NCI-H82 (cell line): ENCODE results near the gene TUT7.
A peak's percentile ranks its signal among the peaks of the same experiment; 100 is the strongest.
"Not testable (repeated sequence)": the region's sequence is repeated elsewhere in the genome, so short reads cannot be mapped to it uniquely, and the experiment has no call there.

Experiments
- DNase-seq: peaks from one replicate; lab custom pipeline; 2025; lab: John Stamatoyannopoulos, UW

Gene TUT7

DNA sequence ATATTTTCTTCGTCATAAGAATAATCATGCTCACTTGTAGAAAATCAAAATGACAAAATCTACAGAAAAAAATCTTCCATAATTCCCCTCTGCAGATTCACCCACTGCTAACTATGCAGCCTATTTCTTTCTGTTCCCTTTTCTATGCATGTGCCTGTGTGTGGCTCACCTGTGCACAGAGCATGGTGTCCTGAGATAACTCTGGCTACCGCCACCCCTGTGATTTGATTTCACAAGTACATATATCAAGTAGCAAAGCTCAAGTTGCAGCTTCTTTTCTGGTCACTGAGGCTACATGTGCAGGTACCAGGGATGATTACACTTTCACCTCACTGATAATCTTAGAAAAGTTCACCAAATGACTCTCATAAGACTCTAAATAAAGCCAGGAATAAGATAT is 53.5 kb downstream of the TUT7 start:
- DNase-seq, result no peak

DNA sequence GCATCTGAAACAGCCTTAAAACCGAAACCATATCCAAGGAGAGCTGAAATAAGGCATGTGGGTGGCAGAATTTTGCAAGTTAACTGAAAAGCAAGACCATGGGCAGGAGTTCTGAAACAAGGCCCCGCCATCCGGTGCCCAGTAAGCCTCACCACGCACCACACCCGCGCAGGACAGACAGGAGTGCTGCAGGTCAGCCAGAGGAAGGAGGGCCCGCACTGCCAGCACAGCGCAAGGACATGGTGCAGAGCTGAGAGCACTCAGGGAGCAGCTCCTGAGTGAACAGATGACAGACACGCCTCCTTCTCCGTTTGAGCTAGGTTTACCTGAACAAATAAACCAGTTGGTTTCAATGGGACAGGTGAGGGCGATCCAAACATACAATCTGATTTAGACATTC is 55.3 kb downstream of the TUT7 start:
- DNase-seq, result no peak

DNA sequence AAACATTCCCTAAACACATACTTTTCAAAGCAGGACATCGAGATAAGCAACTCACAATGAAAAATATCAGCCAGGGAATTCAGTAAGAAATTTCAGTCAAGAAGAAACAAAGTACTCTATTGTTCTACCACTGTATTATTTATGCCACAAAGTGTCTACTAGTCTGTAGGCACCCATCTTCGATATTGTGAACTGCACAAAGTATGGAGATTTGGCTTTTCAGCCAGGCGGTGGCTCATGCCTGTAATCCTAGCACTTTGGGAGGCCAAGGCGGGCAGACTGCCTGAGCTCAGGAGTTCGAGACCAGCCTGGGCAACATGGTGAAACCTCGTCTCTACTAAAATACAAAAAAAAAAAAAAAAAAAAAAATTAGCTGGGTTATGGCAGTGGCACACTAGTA is 63.9 kb downstream of the TUT7 start:
- not testable (repeated sequence) for DNase-seq

DNA sequence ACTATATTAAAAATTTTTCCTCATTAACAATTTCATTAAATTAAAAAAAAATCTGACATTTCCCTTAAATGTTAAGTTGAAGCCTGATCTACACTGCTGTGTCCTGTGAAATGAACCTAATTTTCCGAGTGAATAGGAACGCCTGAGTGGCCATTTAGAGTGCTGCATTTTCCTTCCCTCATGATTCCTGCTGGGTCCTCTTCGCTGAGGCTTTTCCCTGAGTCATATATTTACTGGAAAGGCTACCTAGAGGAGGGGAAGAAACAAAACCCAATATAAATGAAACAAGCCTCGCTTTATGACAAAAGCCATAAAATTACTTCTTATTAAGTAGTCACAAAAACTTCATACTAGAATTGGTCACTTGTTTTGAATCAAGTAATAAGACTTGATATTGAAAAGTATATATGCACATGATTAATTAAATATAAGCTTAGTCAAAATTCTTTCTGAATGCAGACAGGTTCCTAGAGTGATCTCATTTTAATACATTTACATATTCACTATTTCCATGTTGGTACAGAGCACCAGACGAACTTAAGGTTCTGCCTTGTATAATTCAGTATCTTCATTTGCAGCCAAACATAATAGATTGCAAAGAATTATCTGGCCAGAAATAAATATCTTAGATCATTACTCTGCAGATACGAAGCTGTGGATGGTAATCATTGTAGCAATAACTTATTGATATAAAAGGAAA is 65.6 kb downstream of the TUT7 start:
- DNase-seq, result no peak

DNA sequence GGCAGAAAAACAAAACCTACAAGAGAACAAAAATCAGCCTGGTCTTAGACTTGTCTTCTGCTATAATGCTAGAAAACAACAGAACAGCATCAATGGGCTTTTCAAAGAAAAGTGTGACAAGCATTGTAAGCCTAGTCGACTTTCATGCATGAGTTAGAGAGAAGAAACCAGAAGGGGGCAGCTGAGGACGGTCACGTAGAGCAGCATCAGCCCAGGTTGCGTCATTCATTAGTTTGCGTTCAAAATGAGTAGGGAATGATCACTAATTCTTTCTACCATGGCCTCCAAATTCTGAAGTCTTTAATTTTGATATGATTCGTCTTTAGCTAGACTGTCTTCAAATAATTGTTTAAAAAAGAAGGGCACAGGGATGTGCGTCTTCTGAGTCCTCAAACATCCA is 67.2 kb downstream of the TUT7 start:
- DNase-seq, result peak; percentile 62

DNA sequence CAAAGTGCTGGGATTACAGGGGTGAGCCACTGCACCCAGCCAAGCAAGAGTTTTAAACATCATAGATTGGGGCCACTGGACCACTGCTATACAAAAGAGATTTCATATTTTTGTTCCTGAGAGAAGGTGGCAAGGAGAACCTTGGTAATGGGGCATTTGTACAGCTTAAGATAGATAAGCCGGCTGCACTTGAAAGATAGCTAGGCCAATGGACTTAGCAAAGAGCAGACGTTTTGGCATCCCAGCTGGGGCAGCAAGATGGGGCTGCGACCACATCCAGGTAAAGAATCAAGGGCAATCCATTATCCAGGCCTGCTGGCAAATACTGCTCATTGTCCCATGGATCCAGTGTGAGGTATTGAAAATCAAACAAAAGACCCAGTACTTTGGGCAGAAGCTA is 67.9 kb downstream of the TUT7 start:
- DNase-seq, result peak; percentile 4

DNA sequence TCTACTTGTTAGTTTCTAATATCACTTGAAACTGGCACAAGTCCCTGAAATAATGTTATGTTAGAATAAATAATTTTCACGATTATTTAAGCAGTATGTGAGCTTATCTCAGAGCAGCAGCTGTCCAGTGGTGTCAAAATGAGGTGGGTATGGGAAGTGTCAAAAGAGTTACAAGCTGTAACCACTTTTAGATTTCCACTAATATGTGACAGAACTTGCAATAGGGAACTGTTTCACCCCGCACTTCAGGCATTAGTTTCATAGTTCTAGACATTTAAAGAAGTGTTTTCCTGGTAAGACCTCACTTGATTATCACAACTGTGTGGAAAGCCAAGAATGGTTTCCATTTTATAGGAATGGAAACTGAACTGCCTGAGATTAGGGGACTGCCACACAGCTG is 68.9 kb downstream of the TUT7 start:
- DNase-seq, result no peak

DNA sequence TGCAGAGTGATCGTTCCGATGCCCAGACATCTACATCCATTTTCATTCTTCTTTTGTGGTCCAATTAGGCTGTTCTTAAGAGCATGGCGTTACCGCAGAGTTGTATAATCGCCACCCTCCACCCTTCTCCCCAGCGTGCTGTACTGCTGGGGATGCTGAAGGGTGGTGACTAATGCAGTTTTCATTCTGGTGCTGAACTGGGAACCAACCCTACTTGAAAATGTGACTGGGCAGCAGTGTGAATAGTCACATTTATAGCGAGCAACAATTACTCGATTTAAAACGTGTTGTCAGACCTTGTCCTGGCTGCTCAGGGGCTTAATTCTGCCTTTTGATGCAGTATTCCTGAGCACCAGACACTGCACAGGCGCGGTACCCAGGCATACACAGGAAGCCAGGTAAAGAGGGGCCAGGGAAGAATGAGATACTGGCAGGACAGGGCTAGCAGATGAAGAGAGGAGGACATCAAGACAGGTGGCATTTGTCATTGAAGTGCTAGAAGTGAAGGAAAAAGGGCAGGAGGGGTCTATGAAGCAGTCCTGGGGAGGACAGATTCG is 71.2 kb downstream of the TUT7 start:
- DNase-seq, result peak; percentile 44

DNA sequence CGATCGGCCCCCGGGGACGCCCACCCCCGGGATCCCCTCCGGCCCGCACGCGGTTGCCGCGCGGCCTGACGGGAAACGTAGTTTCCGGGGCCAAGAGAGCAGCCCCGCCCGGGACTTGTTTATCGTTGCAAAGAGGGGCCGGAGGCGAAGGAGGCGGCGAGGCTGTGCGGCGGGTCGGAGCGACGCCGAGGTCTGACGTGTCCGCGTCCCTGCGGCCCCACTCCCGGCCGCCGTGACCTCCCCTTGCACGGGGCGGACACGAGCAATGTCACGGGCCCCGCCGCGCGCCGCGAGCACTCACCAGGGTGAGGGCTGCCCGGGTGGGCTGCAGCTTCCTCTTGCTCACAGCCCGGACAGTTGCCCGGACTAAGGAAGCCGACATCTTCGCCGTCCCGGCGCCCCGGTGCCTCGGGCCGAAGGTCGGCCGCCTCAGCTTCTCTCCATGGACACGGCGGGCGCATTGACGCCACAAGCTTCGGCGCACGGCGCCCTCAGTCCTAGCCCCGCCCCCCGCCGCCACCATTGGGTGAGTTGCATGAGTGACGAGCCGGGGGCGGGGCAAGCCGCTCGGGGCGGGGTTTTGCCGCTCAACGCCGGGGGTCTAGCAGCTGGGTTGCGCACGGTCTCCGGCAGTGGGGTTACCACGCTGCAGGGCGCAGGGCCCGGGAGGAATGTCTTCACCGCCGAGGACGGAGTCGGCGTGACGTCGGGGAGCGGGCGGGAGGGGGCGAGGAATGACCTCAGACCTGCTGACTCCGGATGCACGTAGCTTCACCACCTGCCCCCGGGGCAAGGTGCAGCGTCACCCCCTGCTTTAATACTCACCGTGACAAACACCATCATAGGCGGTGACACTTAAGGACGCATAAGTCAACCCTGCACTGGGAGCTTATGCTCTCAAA is 71.9 kb downstream of the TUT7 start, which contains the start of gene ISCA1:
ISCA1 (minus strand) TSS at position 462 of the 902 bp plus-strand sequence; CDS start at position 382, 80 bp downstream.
- peak; percentile 97 for DNase-seq

DNA sequence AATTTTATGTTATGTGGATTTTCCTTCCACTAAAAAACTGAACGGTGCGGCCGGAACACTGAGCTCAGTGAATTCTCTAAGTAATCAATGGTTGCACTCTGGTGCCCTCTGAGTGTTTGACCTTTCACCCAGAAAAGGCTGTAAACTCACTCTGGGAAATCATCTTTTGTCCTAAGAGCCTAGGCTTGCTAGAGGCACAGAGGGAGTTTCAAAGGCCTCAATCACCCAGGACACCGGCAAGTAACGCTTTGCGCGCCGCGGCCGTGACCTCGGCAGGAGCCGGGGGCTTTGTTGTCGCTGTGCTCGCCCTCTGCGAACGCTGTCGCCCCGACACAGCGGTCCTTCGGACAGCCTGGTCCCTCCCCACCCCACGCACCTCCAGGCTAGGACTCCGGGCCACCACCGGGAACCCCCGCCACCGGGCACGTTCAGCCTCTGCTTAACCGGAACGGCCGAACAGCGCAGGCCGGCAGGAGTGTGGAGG is 72.6 kb downstream of the TUT7 start:
- peak; percentile 71 for DNase-seq

DNA sequence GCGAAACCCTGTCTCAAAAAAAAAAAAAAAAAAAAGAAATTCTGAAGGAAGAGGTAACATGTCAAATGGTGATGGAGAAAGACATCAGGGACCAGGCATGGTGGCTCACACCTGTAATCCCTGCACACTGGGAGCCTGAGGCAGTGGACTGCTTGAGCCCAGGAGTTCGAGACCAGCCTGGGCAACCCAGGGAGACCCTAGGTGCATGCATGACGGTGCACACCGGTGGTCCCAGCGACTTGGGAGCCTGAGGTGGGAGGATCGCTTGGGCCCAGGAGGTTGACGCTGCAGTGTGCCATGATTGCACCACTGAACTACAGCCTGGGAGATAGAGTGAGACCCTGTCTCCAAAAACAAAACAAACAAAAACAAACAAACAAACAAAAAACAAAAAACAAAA is 73.6 kb downstream of the TUT7 start:
- DNase-seq, result no peak

DNA sequence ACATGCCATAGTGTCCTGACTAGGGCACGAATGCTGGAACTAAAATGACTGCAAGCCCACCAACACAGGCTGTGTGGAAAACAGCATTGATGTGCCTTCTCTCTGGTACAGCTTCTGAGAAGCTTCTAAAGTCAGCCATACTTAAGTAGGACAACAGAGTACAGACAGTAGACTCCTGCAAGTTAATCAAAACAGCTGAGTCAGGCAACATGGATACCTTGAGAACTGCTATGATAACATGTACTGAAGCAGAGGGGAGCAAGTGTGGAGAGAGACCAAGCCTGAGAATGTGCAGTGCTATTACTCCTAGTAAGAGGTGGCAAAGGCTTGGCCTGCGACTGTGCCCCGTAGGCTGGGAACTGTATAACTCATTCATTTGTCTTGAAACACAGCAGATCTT is 74.4 kb downstream of the TUT7 start:
- no peak for DNase-seq

DNA sequence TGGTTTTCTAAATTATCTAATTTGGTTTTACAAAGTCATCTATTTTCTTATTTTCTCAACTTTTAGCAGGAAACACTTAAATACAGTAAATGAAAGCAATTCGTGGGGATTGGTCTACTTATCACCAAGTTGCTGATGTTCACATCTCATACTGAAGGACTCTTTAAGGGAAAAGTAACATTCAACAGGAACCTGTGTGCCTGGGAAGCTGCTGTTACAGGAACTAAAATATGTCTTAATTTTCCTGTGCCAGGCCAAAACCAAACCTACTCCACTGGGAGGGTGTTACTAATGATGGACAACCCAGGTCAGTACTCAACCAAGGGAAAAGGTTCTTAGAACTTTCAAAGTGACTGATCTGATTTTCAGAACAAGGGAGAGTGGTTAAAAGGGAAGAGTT is 77.1 kb downstream of the TUT7 start:
- no peak for DNase-seq

DNA sequence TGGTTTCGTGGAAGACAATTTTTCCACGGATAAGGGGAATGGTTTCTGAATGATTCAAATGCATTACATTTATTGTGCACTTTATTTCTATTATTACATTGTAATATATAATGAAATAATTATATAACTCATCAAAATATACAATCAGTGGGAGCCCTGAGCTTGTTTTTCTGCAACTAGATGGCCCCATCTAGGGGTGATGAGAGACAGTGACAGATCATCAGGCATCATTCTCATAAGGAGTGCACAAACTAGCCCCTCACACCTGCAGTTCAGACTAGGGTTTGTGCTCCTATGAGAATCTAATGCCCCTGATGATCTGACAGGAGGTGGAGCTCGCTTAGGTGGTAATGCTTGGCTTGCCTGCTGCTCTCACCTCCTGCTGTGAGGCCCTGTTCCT is 78.2 kb downstream of the TUT7 start:
- peak; percentile 26 for DNase-seq

DNA sequence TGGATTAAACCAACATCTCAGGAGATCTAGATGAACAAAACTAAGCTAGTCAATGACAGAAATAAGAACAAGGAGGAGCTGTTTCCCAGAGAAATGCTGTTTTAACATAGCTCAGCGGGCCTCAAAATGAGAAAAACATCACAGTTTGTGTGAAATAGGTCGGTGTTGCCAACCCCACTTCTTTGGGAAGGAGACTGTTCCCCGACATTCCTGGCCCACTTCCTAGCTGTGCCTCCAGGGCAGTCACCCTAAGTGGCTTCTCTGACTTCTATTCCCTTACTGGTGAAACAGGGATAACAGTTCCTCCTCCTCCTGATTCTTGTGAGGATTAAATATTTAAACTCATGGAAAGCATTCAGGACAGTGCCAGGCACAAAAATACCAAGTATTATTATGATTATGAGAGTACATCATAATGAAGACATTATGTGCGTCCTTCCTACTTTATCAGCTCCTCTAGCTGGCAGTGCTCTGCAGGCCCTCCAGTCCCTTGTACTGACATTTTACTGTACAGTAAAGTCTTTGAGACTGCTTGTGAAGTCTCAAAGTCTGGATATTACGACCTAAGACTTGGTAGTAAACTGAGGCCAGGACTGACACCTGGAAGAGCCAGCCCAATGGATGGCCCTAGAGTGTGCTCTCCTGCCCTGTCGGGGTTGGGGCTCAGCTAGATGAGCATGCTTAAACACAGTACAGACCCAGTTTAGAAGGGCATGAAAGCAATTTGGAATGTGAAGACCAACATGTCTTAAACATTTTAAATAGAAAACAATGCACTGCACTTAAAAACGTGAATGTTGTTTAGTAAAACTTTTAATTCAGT is 79.2 kb downstream of the TUT7 start:
- no peak for DNase-seq

DNA sequence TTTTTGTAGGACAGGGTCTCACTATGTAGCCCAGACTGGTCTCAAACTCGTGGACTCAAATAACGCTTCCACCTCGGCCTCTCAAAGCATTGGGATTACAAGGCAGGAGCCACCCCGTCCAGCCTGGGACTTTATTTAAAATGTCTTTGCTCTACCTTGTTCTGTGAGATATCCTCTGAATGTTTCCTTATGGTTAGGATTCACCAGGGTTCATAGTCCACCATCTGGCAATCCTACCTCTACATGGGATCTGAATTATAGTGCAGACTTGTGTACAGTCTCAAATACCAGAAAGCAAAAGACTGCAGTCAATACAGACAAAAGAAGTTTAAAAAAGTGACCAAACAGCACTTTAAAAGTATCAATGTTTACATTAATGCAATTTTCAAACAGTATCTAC is 82.0 kb downstream of the TUT7 start:
- DNase-seq, result no peak

DNA sequence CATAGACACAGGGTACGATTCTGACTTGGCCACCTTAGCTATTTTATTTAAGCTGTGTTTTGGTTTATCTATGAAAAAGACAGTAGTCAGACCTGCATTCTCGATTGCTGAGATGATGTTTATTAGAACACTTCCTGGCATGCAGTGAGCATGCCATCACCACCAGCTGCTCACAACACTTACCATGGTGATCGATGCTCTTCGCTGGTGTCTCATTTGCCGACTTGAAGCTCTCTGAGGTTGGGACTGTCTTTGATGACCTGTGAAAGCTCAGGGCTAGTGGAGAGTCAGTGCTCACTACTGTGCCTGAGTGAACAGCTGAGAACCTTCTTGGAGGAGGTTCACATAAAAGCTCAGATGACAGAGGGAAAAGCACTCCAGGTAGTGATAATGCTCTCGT is 90.3 kb downstream of the TUT7 start:
- DNase-seq, result no peak

DNA sequence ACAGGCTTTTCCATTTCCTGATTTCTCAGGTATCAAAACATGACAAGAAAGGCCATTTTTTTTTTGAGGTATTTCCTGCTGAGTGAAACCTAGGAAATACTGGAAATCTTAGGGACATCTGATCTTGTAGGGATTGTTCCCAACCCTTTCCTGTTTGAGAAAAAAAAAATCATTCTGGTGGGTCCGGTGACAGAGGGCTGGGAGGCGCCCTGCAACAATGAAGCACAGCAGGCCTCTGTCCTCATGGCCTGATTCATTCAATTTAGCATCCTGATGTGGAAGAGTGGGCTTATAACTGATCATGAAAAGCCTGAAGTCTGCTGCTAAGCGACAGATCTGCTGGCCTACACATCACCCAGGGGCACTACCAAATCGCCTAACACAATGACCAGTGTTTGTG is 91.7 kb downstream of the TUT7 start:
- DNase-seq, result no peak

DNA sequence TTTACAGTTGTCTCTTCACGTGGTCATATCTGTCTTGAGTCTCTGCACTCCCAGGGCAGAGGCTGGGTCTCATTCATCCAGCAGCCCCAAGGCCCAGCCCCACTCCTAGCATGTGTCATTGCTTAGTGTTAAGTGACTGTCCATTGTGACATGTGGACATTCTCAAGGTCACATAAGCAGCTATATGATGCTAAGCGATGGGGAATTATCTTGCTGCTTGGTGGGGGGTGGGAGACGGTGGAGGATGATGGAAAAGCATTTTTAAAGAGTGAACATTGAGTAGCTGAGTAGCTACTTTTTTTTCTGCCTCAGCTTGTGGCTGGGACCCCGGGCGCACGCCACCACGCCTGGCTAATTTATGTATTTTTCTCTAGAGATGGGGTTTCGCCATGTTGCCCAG is 94.7 kb downstream of the TUT7 start, which contains the start of gene C9orf153:
C9orf153 (minus strand) TSS at position 101 of the 400 bp plus-strand sequence. CDS start 30,054 bp downstream, outside the sequence.
- DNase-seq, result no peak

DNA sequence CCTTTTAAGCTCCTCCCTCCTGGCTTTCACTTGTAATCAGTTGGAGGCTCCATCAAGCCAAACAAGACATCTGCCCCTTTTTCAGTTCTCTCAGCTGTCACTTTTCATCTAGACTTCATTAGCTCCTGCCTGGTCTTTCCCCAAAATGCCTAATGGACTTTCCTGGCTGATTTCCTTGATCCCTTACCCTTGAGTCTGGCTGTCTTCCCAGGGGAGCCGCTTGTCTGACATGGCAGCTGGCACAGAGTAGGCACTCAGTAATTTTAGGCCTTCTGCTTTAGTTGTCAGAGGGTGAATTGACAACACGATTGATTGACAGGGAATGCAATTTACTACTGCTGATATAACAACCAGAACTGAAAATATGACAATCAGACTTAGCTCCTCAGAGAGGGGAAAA is 96.8 kb downstream of the TUT7 start:
- DNase-seq, result peak; percentile 93

DNA sequence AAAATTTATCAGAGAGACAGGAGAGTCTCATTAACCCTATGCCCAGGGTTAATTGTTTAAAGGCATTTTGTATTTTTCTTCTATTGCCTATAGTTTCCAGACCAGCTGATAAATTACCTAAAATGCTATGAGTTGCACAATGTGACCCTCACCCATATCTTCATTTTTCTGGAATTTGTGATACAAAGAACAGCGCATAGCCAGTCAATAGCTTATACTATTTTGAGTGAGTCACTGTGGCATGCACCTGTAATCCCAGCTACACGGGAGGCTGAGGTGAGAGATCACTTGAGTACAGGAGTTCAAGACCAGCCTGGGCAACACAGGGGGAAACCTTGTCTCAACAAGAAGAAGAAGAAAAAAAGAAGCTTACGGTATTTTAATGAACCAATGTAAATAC is 97.6 kb downstream of the TUT7 start:
- DNase-seq, result no peak

DNA sequence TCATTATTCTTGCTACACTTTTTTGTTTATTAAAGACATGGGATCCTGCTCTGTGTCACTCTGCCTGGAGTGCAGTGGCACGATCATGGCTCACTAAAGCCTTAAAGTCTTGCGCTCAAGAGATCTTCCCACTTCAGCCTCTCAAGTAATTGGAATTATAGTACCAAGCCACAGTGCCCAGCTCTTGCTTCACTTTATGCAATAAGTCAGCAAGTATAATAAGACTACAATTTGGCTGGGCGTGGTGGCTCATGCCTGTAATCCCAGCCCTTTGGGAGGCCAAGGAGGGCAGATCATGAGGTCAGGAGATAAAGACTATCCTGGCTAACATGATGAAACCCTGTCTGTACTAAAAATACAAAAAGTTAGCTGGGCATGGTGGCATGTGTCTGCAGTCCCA is 100.6 kb downstream of the TUT7 start:
- no peak for DNase-seq
